BE2C (cell line): Measurements from ENCODE around the gene RPL27.

Experiments
- DNase-seq: peaks from one replicate; pipeline ENCODE4 v3.0.0-alpha.2; 2020
- H3K27me3 ChIP-seq: fragments of 250-450 bp; sonication (Bioruptor Pico); 2 replicates; pipeline ENCODE4 v1.5.1; 2020; ENCODE audit warnings: mild to moderate bottlenecking
- H3K36me3 ChIP-seq: fragments of 250-450 bp; sonication (Bioruptor Pico); 2 replicates; pipeline ENCODE4 v1.5.1; 2020; ENCODE audit warnings: mild to moderate bottlenecking
- H3K4me1 ChIP-seq: fragments of 250-450 bp; sonication (Bioruptor Pico); 2 replicates; pipeline ENCODE4 v1.5.1; 2020
- H3K4me3 ChIP-seq: 2 replicates; pipeline ENCODE4 v1.5.1; 2011; ENCODE audit warnings: low read depth, low read length
- H3K9me3 ChIP-seq: fragments of 250-450 bp; sonication (Bioruptor Pico); 2 replicates; pipeline ENCODE4 v1.5.1; 2020
- TF ChIP-seq, protein P1 (sequence below): IDR thresholded peaks from 2 replicates; pipeline ENCODE4 v1.5.1; 2012; ENCODE audit warnings: mild to moderate bottlenecking, low read depth, low read length

The RPL27 gene

GRCh38 chr17:43030137-43030767, 32.0 kb downstream of the RPL27 start:
- no peaks in the 10 kb centered on the region for H3K27me3 ChIP-seq
- peaks cover 20% of the 10 kb centered on the region for H3K4me1 ChIP-seq
- peak; percentile 50 for DNase-seq
- H3K4me3 ChIP-seq: no peak overlapping the region
- H3K36me3 ChIP-seq: no peaks in the 10 kb centered on the region; the same call in 1 of the 2 replicates
- H3K9me3 ChIP-seq: no peaks in the 10 kb centered on the region
- TF ChIP-seq, protein P1, sequence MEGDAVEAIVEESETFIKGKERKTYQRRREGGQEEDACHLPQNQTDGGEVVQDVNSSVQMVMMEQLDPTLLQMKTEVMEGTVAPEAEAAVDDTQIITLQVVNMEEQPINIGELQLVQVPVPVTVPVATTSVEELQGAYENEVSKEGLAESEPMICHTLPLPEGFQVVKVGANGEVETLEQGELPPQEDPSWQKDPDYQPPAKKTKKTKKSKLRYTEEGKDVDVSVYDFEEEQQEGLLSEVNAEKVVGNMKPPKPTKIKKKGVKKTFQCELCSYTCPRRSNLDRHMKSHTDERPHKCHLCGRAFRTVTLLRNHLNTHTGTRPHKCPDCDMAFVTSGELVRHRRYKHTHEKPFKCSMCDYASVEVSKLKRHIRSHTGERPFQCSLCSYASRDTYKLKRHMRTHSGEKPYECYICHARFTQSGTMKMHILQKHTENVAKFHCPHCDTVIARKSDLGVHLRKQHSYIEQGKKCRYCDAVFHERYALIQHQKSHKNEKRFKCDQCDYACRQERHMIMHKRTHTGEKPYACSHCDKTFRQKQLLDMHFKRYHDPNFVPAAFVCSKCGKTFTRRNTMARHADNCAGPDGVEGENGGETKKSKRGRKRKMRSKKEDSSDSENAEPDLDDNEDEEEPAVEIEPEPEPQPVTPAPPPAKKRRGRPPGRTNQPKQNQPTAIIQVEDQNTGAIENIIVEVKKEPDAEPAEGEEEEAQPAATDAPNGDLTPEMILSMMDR: no peak

GRCh38 chr17:43031666-43032065, 33.4 kb downstream of the RPL27 start:
- Histone ChIP-seq H3K4me3 (no peak overlapping the region), H3K9me3 (no peaks in the 10 kb centered on the region), H3K4me1 (peaks cover 20% of the 10 kb centered on the region), H3K27me3 (no peaks in the 10 kb centered on the region), H3K36me3 (no peaks in the 10 kb centered on the region; the same call in 1 of the 2 replicates)
- TF ChIP-seq, protein P1: no peak
- DNase-seq: no peak

GRCh38 chr17:43033948-43034881, 36.0 kb downstream of the RPL27 start:
- DNase-seq: no peak
- H3K27me3 ChIP-seq: no peaks in the 10 kb centered on the region
- H3K9me3 ChIP-seq: no peaks in the 10 kb centered on the region
- no peaks in the 10 kb centered on the region; the same call in 1 of the 2 replicates for H3K36me3 ChIP-seq
- H3K4me3 ChIP-seq: peak overlapping the region; percentile 21; the same call in 1 of the 2 replicates
- TF ChIP-seq, protein P1: no peak
- peaks cover 20% of the 10 kb centered on the region for H3K4me1 ChIP-seq

GRCh38 chr17:43034894-43035293, 36.7 kb downstream of the RPL27 start:
- no peak for DNase-seq
- Histone ChIP-seq H3K4me1 (peaks cover 18% of the 10 kb centered on the region), H3K36me3 (no peaks in the 10 kb centered on the region; the same call in 1 of the 2 replicates), H3K4me3 (no peak overlapping the region), H3K9me3 (no peaks in the 10 kb centered on the region), H3K27me3 (no peaks in the 10 kb centered on the region)
- TF ChIP-seq, protein P1: no peak

DNA sequence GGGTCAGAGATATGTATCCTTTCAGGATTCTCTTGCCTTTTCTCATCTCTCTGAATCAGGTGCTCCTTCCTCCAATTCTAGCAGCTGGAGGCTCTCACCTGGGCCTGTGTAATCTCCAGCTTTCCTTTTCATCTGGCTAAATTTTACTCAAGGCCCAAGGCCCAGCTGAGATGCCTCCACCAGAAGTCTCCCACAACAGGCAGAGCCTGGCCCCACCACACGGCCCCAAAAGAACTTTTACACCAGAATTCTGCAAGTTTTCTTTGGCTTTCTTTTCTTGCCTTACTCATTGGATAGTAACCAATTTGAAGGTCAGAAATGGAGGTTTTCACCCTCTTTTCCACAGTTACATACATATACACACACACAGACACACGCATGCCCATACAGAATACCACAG, 41.4 kb downstream of the RPL27 start:
- no peaks in the 10 kb centered on the region for H3K27me3 ChIP-seq
- no peaks in the 10 kb centered on the region for H3K9me3 ChIP-seq
- TF ChIP-seq, protein P1: no peak
- H3K4me3 ChIP-seq: no peak overlapping the region
- peaks cover 5% of the 10 kb centered on the region; the same call in 1 of the 2 replicates for H3K36me3 ChIP-seq
- no peak for DNase-seq
- H3K4me1 ChIP-seq: peaks cover 9% of the 10 kb centered on the region
